Adrenal gland (tissue), 12 donors: Measurements from ENCODE around the gene NUFIP1. TPM values are rescaled to one million over a fixed set of nuclear protein-coding genes. Genes with fewer than 3 reads are reported as not detected.

Experiments used
- DNase-seq, 7 donors: peaks; one replicate each; pipeline ENCODE4 v3.0.0-alpha.2; 2019 to 2020
- H3K27ac ChIP-seq, 5 donors: fragments of 200-600 bp; sonication (generic) in 4 of 5; 1 replicate in 3 of 5; 2 replicates in 2 of 5; pipeline versions ENCODE4 v1.5.1 to v1.8.0; 2016 to 2020; ENCODE audit warnings: mild to moderate bottlenecking in 1 of 5
- H3K27me3 ChIP-seq: fragments of 200-600 bp; 2 replicates; pipeline ENCODE4 v1.8.0; 2021
- H3K36me3 ChIP-seq, 2 donors: fragments of 200-600 bp; replicated peaks in 1 of 2; 1 replicate in 1 of 2; 2 replicates in 1 of 2; pipeline versions ENCODE4 v1.5.1 to v1.8.0; 2018 to 2022
- H3K4me1 ChIP-seq, 2 donors: fragments of 200-600 bp; replicated peaks in 1 of 2; 1 replicate in 1 of 2; 2 replicates in 1 of 2; pipeline versions ENCODE4 v1.5.1 to v1.8.0; 2018 to 2021
- H3K4me3 ChIP-seq, 4 donors: fragments of 200-600 bp; sonication (generic) in 3 of 4; one replicate each; pipeline ENCODE4 v1.5.1; 2016 to 2018
- H3K9me3 ChIP-seq, 3 donors: fragments of 200-600 bp; sonication (generic) in 1 of 3; replicated peaks in 1 of 3; 1 replicate in 2 of 3; 2 replicates in 1 of 3; pipeline versions ENCODE4 v1.5.1 to v1.8.0; 2016 to 2021
- CTCF ChIP-seq, 6 experiments: fragments of 450-650 bp in 4 of 6; fragments of 200-600 bp in 2 of 6; sonication (generic) in 1 of 6; IDR thresholded peaks; 1 replicate in 5 of 6; 2 replicates in 1 of 6; pipeline versions ENCODE4 v1.5.1 to v1.8.0; 2016 to 2021; ENCODE audit warnings: antibody characterized with exemption in 6 of 6, mild to moderate bottlenecking in 2 of 6, moderate library complexity in 1 of 6
- POLR2A ChIP-seq, 2 donors: fragments of 450-650 bp; IDR thresholded peaks; one replicate each; pipeline ENCODE4 v1.6.1; 2017; ENCODE audit warnings: antibody characterized with exemption in 2 of 2, mild to moderate bottlenecking in 2 of 2, moderate library complexity in 1 of 2
- WGBS, 4 donors: extraction: QIAGEN DNeasy Blood & Tissue Kit in 2 of 4; methylation state at CpG; one replicate each; pipeline versions ENCODE4 v1.1.5 to v1.1.7; 2013 to 2017; 5-methylcytosine and 5-hydroxymethylcytosine counted together
- intact Hi-C, 2 donors: fragments of 100-400 bp; cut with DNase I; formaldehyde crosslinking; loops; one replicate each; pipeline versions ENCODE4 v1.14.1 to v1.15.0; 2022 to 2023
- polyA plus RNA-seq, 3 donors: library from polyadenylated mRNA; stranded (reverse); fragments of 200-250 nt in 2 of 3; fragments of 350-450 nt in 1 of 3; fragmentation: Illumina TruSeq in 1 of 3; extraction: RNeasy Lipid Tissue Mini Kit (QIAGEN cat#74804) in 1 of 3; gene quantifications; one replicate each; pipeline ENCODE4 v1.2.3, GENCODE V29; 2013 to 2014
- small RNA-seq, 2 donors: library from RNA; depleted of rRNA; stranded (forward); fragments of <200 nt; gene quantifications; one replicate each; pipeline ENCODE3, GENCODE V24; 2016
- total RNA-seq, 9 donors: library from RNA; depleted of rRNA in 4 of 9; stranded (reverse); fragments of >200 nt in 4 of 9; fragments of 120-200 nt in 1 of 9; fragmentation: NEBNext Ultra II Directional in 1 of 9; extraction: Animal tissue kit (Norgen Biotek cat#: 25700) in 1 of 9; gene quantifications; one replicate each; pipeline versions ENCODE4 v1.1.0 to v1.2.4, GENCODE V29; 2013 to 2023
- donor health status: healthy with polysubstance abuse.
- donor health status: Bipolar disorder and iron deficiency.
- donor health status: DM: yes; HTN: yes; CAD: no.
- donor health status: DM: no; HTN: no; CAD: no.
- donor health status: DM: no; HTN: no; CAD: no.
- donor health status: DM: yes; HTN: yes; CAD: no.

NUFIP1 gene
- total and polyA plus RNA-seq, 12 donors, result 0.79 to 9.3 (median 4.1) TPM

DNA sequence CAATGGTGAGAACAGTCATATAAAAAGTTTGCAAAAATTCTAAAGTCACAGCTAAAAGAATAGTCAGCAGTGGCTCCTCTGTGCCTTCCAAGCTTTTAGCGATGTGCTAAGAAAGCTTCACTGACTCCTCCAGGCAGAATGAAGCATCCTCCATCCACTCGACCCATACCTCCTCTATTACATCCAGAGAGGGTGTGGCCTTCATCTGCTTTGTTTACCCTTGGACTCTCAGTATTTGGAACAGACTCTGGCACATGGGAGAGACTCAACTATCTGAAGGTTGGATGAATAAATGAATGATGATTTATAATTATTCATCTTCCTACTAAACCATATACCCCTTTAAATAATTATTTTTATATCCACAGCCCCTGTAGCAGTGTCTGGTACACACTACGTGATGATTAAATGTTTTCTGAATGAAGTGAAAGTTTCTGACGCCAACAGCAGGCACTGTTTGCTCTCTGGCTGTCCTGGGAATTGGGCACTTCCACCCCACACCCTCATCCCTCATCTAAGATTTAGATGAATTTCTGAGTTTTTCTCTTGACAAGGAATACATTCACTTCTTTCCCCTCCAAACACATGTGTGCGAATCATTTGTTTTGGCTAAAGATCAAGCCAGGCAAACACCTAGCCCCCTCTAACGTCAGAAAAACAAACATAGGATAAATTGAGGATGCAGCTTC is 93.9 kb downstream of the NUFIP1 start:
- intact Hi-C loops, result no loop called here
- Histone ChIP-seq H3K4me3 (no peak overlapping the region), H3K36me3 (no peaks in the 10 kb centered on the region), H3K27me3 (no peaks in the 10 kb centered on the region), H3K9me3 (no peaks in the 10 kb centered on the region), H3K4me1 (no peaks in the 10 kb centered on the region), H3K27ac (no peak overlapping the region)
- TF ChIP-seq CTCF (IDR thresholded peaks at IDR 0.05), result no peak
- no peak for TF ChIP-seq POLR2A (IDR thresholded peaks at IDR 0.05)
- WGBS, 4 donors, result 62 to 70% (median 66%) methylated on average over 6 of the region's 6 CpGs
- no peak for DNase-seq

- Histone ChIP-seq H3K27me3 (no peaks in the 10 kb centered on the region), H3K36me3 (no peaks in the 10 kb centered on the region), H3K9me3 (no peaks in the 10 kb centered on the region), H3K4me3 (no peak overlapping the region), H3K27ac (no peak overlapping the region), H3K4me1 (no peaks in the 10 kb centered on the region)
- no peak for DNase-seq
- no peak for TF ChIP-seq CTCF (IDR thresholded peaks at IDR 0.05)
- TF ChIP-seq POLR2A (IDR thresholded peaks at IDR 0.05), result no peak
- WGBS, 4 donors, result 84 to 91% (median 88%) methylated on average over 12 to 13 of the region's 13 CpGs
- intact Hi-C loops, result no loop called here
Measured at GRCh38 chr13:44894001-44894770, 95.1 kb downstream of the NUFIP1 start.

Small RNA genes lying within 50 kb of the gene (small RNA-seq; reads per million reads assigned to genes)
- 0.17 to 0.24 reads per million in 2 donors for gene RN7SL49P

Other genes with a start within 250 kb of the NUFIP1 start
- 10 to 100 TPM; 12.7 to 42.0 (median 27.0) TPM for gene GPALPP1, start 67 bp upstream of the NUFIP1 start, total RNA-seq
- gene GPALPP1, start 67 bp upstream of the NUFIP1 start, polyA plus RNA-seq, result 10 to 100 TPM in 2 of 3 donors, 1 to 10 TPM in 1; 9.6 to 20.6 (median 11.3) TPM
- 10 to 100 TPM; 11.4 to 34.4 (median 21.9) TPM for gene GTF2F2, start 131.0 kb upstream of the NUFIP1 start, total RNA-seq
- gene GTF2F2, start 131.0 kb upstream of the NUFIP1 start, polyA plus RNA-seq, result 10 to 100 TPM; 23.2 to 30.6 (median 24.1) TPM
- gene KCTD4, start 211.6 kb upstream of the NUFIP1 start, total RNA-seq, result not detected
- under 1 TPM in 1 of 3 donors, not detected in 2; 0.10 TPM for gene KCTD4, start 211.6 kb upstream of the NUFIP1 start, polyA plus RNA-seq